Measurements from ENCODE around the gene MXD1.

- TF ChIP-seq CEBPB (IDR thresholded peaks at IDR 0.05; ENCODE audit: low read depth, low read length): no peak
- TF ChIP-seq CTCF (conservative IDR thresholded peaks at IDR 0.05; ENCODE audit: low read depth, low read length): no peak
- TF ChIP-seq BHLHE40 (IDR thresholded peaks at IDR 0.05; ENCODE audit: low read depth, low read length): no peak
- TF ChIP-seq MAFK (IDR thresholded peaks at IDR 0.05; ENCODE audit: low read depth, low read length): no peak
- no peak for TF ChIP-seq FOS (IDR thresholded peaks at IDR 0.05; ENCODE audit: low read depth, low read length)
- TF ChIP-seq RAD21 (IDR thresholded peaks at IDR 0.05; ENCODE audit: low read length): no peak
- no peak for TF ChIP-seq POLR2A (IDR thresholded peaks at IDR 0.05; ENCODE audit: low read depth, low read length)
- TF ChIP-seq SMC3 (IDR thresholded peaks at IDR 0.05; ENCODE audit: low read depth, low read length): no peak
- TF ChIP-seq RFX5 (IDR thresholded peaks at IDR 0.05; ENCODE audit: low read depth, low read length): no peak
- TF ChIP-seq CHD1 (IDR thresholded peaks at IDR 0.05; ENCODE audit: low read depth, low read length): no peak
- no peak for TF ChIP-seq USF2 (IDR thresholded peaks at IDR 0.05; ENCODE audit: low read depth, low read length)
- TF ChIP-seq RCOR1 (IDR thresholded peaks at IDR 0.05; ENCODE audit: insufficient replicate concordance, low read length): no peak
- no peak for TF ChIP-seq MXI1 (IDR thresholded peaks at IDR 0.05; ENCODE audit: borderline replicate concordance, low read depth, low read length)
- no peak for TF ChIP-seq MAZ (IDR thresholded peaks at IDR 0.05; ENCODE audit: borderline replicate concordance, low read depth, low read length)
These were observed 49.5 kb downstream of the MXD1 start for GRCh38 chr2:69964353-69964841.
